Parathyroid adenoma (tissue), 2 donors: ENCODE results near the gene ADPRHL1.

Experiments used
- H2AFZ ChIP-seq: fragments of 300-600 bp; sonication (generic); one replicate; pipeline ENCODE4 v1.7.0; 2017; ENCODE audit warnings: antibody characterized with exemption, mild to moderate bottlenecking
- H3K27ac ChIP-seq: fragments of 300-600 bp; sonication (generic); one replicate; pipeline ENCODE4 v1.7.0; 2017
- H3K27me3 ChIP-seq: fragments of 300-600 bp; sonication (generic); one replicate; pipeline ENCODE4 v1.7.0; 2017; ENCODE audit warnings: low read length; ENCODE audit not compliant: control insufficient read depth, insufficient read depth
- H3K36me3 ChIP-seq: fragments of 300-600 bp; sonication (generic); one replicate; pipeline ENCODE4 v1.7.0; 2017; ENCODE audit warnings: low read length; ENCODE audit not compliant: control insufficient read depth, insufficient read depth
- H3K4me1 ChIP-seq: fragments of 300-600 bp; sonication (generic); one replicate; pipeline ENCODE4 v1.7.0; 2017; ENCODE audit warnings: control low read depth
- H3K4me2 ChIP-seq: fragments of 300-600 bp; sonication (generic); one replicate; pipeline ENCODE4 v1.7.0; 2017; ENCODE audit warnings: low read length
- H3K4me3 ChIP-seq: fragments of 300-600 bp; sonication (generic); one replicate; pipeline ENCODE4 v1.7.0; 2017; ENCODE audit warnings: low read depth, low read length
- H3K79me2 ChIP-seq: fragments of 300-600 bp; sonication (generic); one replicate; pipeline ENCODE4 v1.7.0; 2017; ENCODE audit warnings: control low read depth
- H3K9ac ChIP-seq: fragments of 300-600 bp; sonication (generic); one replicate; pipeline ENCODE4 v1.7.0; 2017; ENCODE audit warnings: mild to moderate bottlenecking
- H3K9me3 ChIP-seq: fragments of 300-600 bp; sonication (generic); one replicate; pipeline ENCODE4 v1.7.0; 2017; ENCODE audit warnings: low read length; ENCODE audit not compliant: control insufficient read depth
- TF ChIP-seq, protein P1 (sequence below): fragments of 300-600 bp; sonication (generic); IDR thresholded peaks from one replicate; pipeline ENCODE4 v1.7.0; 2017; ENCODE audit warnings: antibody characterized with exemption, mild to moderate bottlenecking
- donor health status: primary hyperparathyroidism.

Gene ADPRHL1

DNA sequence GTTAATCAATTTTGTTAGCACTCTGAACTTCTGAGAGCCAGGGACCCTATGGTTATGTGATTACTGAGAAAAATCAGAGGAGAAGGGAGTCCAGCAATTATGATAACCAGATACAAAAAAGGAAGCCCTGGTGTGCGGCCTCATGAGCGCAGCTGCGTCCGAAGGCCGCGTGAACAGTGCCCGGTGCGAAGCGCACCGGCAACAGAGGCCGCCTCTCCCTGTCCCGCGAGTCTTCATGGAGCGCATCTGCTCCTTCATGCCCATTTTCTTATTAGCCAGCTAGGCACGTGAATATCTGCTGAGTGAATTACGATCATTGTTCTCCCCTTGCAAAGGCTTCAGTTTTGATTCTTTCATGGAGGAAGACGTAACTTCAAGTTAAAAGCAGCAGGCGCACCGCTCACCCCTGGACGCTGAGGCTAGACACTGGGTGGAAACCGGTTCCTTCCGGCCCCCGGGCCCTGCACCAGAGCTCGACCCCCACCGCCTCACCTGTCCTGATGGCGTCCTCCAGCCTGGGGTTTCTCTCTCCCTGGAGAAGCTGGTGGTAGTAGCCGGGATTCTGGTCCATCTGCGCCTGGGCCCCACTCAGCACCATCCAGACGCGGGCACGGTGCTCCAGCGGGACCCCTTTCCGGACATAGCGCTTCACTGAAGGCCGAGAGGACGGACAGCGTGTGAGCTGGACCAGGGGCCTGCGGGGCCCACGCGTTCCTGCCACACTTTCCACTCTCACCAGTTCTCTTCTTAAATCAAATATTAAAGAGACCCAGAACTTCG is 98.3 kb downstream of the ADPRHL1 start:
- no peak overlapping the region for H3K4me2 ChIP-seq
- H3K9ac ChIP-seq = no peak overlapping the region
- TF ChIP-seq, protein P1, sequence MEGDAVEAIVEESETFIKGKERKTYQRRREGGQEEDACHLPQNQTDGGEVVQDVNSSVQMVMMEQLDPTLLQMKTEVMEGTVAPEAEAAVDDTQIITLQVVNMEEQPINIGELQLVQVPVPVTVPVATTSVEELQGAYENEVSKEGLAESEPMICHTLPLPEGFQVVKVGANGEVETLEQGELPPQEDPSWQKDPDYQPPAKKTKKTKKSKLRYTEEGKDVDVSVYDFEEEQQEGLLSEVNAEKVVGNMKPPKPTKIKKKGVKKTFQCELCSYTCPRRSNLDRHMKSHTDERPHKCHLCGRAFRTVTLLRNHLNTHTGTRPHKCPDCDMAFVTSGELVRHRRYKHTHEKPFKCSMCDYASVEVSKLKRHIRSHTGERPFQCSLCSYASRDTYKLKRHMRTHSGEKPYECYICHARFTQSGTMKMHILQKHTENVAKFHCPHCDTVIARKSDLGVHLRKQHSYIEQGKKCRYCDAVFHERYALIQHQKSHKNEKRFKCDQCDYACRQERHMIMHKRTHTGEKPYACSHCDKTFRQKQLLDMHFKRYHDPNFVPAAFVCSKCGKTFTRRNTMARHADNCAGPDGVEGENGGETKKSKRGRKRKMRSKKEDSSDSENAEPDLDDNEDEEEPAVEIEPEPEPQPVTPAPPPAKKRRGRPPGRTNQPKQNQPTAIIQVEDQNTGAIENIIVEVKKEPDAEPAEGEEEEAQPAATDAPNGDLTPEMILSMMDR = no peak
- no peaks in the 10 kb centered on the region for H3K4me1 ChIP-seq
- H3K4me3 ChIP-seq = no peak overlapping the region
- no peaks in the 10 kb centered on the region for H3K36me3 ChIP-seq
- no peaks in the 10 kb centered on the region for H3K79me2 ChIP-seq
- H3K27ac ChIP-seq = no peak overlapping the region
- no peak overlapping the region for H2AFZ ChIP-seq
- no peaks in the 10 kb centered on the region for H3K27me3 ChIP-seq
- no peaks in the 10 kb centered on the region for H3K9me3 ChIP-seq

DNA sequence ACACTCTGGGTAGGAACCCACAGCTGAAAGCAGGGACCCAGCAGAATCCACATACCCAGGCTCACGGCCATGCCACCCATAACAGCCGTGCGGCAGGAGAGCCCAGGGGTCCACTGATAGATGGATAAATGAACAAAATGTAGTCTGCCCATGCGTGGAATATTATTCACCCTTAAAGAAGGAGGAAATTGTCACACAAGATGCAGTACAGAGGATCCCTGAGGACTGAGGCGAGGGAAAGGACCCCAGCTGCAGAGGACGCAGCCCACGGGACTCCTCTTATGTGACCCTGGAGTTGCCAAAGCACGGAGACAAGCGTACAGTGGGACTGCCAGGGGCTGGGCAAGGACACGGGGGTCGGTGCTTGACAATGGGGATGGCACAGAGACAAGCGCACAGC is 100.0 kb downstream of the ADPRHL1 start:
- H3K9me3 ChIP-seq = no peaks in the 10 kb centered on the region
- H3K4me3 ChIP-seq = no peak overlapping the region
- no peaks in the 10 kb centered on the region for H3K36me3 ChIP-seq
- H3K4me2 ChIP-seq = no peak overlapping the region
- no peaks in the 10 kb centered on the region for H3K4me1 ChIP-seq
- no peaks in the 10 kb centered on the region for H3K27me3 ChIP-seq
- TF ChIP-seq, protein P1 = no peak
- H3K27ac ChIP-seq = no peak overlapping the region
- no peak overlapping the region for H2AFZ ChIP-seq
- H3K79me2 ChIP-seq = no peaks in the 10 kb centered on the region
- H3K9ac ChIP-seq = no peak overlapping the region

DNA sequence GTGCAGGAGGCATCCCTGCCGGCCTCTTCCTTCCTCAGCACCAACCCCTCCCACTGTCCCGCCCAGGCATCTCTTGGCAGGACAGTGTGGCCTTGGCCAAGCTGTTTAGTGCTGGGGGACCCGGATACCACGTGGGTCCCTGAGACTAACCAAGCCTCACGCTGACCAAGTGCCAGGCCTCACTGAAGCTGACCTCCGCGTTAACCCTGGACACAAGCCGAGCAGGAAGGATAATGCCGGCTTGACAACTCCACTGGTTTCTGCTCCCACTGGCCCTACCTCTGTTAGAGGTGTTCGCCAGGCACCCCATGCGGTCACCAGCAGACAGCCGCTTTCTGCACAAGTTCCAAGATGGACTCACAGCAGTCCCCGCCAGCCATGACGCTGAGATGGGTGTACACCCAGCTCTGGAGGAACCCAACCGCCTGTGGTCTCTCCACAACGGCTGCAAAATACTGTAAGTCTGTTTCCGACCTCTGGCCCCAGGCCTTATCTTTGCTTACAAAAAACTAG is 101.7 kb downstream of the ADPRHL1 start:
- H3K4me3 ChIP-seq = no peak overlapping the region

DNA sequence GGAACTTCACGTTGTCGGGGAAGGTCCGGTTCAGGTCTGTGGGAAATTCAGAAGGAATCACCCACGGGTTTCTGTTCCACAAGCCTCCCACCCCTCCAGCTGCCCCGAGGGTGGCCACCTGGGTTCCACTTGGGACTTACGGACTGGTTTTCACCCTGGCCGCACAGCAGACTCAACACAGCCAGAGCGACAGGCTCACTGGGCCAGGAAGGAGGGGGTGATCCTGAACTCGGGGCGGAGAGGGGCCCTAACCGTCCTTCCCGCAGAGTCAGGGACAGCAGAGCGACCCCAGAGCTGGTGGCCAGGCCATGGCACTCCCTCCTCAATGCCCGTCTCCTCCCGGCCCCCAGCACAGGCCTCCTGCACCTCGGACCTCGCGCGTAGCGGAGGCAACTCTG is 102.4 kb downstream of the ADPRHL1 start:
- H2AFZ ChIP-seq = no peak overlapping the region
- no peaks in the 10 kb centered on the region for H3K36me3 ChIP-seq
- H3K4me2 ChIP-seq = no peak overlapping the region
- H3K27ac ChIP-seq = no peak overlapping the region
- H3K4me1 ChIP-seq = no peaks in the 10 kb centered on the region
- H3K9me3 ChIP-seq = no peaks in the 10 kb centered on the region
- no peaks in the 10 kb centered on the region for H3K27me3 ChIP-seq
- no peak overlapping the region for H3K9ac ChIP-seq
- no peaks in the 10 kb centered on the region for H3K79me2 ChIP-seq
- TF ChIP-seq, protein P1 = no peak
- no peak overlapping the region for H3K4me3 ChIP-seq

More for the DNA sequence above, 101.7 kb downstream of the ADPRHL1 start:
- H3K27me3 ChIP-seq = no peaks in the 10 kb centered on the region
- no peaks in the 10 kb centered on the region for H3K9me3 ChIP-seq
- H3K79me2 ChIP-seq = no peaks in the 10 kb centered on the region
- no peaks in the 10 kb centered on the region for H3K36me3 ChIP-seq
- H2AFZ ChIP-seq = no peak overlapping the region
- H3K4me2 ChIP-seq = no peak overlapping the region
- no peak overlapping the region for H3K9ac ChIP-seq
- no peaks in the 10 kb centered on the region for H3K4me1 ChIP-seq
- TF ChIP-seq, protein P1 = no peak
- no peak overlapping the region for H3K27ac ChIP-seq
